Endometrium (tissue), 2 donors: ENCODE measurements around the gene ICOSLG.
"Not testable (repeated sequence)": the region's sequence is repeated elsewhere in the genome, so short reads cannot be mapped to it uniquely, and the experiment has no call there.

Experiments
- FAIRE-seq: peaks from 2 replicates; lab custom pipeline; 2012; peaks lifted over from hg19 to GRCh38; lab: Jason Lieb, UNC
- donor health status: control.
- donor health status: control.

ICOSLG gene

DNA sequence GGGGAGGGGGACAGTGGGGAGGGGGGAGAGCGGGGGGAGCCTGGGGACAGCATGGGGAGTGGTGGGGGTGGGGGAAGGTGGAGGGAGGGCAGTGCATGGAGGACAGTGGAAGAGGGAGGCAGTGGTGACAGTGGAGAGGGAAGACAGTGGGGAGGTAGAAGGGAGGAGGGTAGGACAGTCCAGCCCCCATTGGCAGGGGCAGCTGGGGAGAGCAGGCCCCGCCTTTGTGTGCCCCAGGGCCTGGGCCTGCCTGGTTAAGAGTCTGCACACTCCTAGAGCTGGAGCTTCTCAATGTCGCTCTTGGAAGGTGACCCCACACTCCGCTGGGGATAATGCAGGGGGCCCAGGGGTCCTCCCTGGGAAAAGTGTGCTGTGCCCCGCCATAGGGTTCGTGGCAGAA is 15.1 kb downstream of the ICOSLG start:
- FAIRE-seq: not testable (repeated sequence)

GRCh38 chr21:44223334-44223733 is 17.4 kb downstream of the ICOSLG start:
- FAIRE-seq: not testable (repeated sequence)

GRCh38 chr21:44220674-44221073 is 20.1 kb downstream of the ICOSLG start:
- FAIRE-seq: not testable (repeated sequence)

- FAIRE-seq: not testable (repeated sequence)
Measured at GRCh38 chr21:44218461-44218860, 22.3 kb downstream of the ICOSLG start.

GRCh38 chr21:44211978-44212377 is 28.8 kb downstream of the ICOSLG start:
- FAIRE-seq: not testable (repeated sequence)

- not testable (repeated sequence) for FAIRE-seq
Measured at GRCh38 chr21:44211574-44211973, 29.2 kb downstream of the ICOSLG start.

DNA sequence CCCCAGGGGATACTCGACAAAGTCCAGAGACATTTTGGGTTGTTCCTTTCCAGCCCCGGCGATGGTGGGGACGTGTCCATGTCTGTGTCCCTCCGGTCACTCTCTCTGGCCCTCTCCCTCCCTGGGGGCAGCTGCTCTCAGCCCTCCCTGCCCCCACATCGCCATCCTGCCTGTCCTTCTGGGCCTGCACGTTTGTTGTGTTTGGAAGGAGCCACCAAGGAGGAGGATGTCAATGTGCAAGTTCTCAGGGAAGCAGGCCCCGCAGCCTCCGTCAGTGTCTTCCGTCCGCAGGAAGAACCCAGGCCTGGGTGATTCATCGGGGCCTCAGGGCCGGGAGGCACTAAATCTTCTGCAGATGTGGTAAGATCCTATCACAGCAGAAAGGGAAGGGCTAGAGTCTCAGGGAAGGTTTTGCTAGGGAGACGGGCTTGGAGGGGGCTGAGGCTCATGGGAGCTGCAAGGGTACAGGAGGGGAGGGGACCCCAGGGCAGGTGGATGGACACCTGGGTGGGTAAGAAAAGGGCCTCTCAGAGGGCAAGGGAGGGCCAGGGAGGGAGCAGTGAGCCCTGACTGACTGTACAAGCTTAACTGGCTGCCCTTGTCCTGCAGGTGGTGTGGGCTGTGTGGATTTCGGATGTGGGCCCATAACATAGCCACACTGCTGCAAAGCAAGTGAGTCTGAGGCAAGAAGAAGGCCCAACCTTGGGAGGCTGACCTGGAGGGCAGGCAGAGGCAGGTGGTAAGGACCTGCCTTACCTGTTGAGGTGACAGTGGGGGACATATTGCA is 32.7 kb downstream of the ICOSLG start:
- FAIRE-seq: not testable (repeated sequence)

- not testable (repeated sequence) for FAIRE-seq
Measured at GRCh38 chr21:44206698-44207676, 33.8 kb downstream of the ICOSLG start.

- not testable (repeated sequence) for FAIRE-seq
Measured at GRCh38 chr21:44206187-44206586, 34.6 kb downstream of the ICOSLG start.

GRCh38 chr21:44202590-44203299 is 38.0 kb downstream of the ICOSLG start:
- not testable (repeated sequence) for FAIRE-seq

DNA sequence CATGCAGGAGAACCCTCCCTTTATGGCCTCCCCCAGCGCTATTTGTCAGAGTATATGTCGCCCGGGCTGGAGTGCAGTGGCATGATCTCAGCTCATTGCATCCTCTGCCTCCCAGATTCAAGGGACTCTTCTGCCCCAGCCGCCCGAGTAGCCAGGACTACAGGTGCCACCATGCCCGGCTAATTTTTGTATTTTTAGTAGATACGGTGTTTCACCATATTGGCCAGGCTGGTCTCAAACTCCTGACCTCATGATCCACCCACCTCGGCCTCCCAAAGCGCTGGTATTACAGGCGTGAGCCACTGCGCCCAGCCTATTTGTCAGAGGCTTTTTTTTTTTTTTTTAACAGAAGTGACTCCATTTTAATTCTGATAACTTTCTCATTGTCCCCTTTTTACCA is 40.7 kb downstream of the ICOSLG start:
- not testable (repeated sequence) for FAIRE-seq

DNA sequence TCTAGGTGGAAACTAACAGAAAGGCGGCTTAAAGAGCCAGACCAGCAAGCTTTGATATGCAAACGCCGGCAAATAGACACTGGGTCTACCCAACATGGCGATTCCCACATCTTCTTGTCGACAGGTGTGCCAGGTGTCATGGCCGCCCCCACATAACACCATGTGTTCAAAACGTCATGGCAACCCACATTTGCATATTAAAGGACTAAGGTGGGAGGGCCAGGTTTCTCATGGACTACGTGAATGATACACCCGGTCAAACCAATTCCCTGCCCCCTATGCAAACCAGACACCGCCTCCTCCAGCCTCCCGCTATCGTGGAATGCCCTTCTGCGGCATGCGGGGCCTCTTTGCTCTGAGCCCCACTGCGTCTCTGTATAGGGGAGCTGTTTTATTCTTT is 41.3 kb downstream of the ICOSLG start:
- no peak for FAIRE-seq

- not testable (repeated sequence) for FAIRE-seq
Measured at GRCh38 chr21:44197156-44197516, 43.6 kb downstream of the ICOSLG start.

- not testable (repeated sequence) for FAIRE-seq
Measured at GRCh38 chr21:44196212-44197155, 44.3 kb downstream of the ICOSLG start.

GRCh38 chr21:44194888-44195287 is 45.9 kb downstream of the ICOSLG start:
- FAIRE-seq: not testable (repeated sequence)

- FAIRE-seq: peak; percentile 86
Measured at GRCh38 chr21:44194451-44194850, 46.3 kb downstream of the ICOSLG start.

- peak; percentile 81 for FAIRE-seq
Measured at GRCh38 chr21:44193108-44193507, 47.6 kb downstream of the ICOSLG start.

DNA sequence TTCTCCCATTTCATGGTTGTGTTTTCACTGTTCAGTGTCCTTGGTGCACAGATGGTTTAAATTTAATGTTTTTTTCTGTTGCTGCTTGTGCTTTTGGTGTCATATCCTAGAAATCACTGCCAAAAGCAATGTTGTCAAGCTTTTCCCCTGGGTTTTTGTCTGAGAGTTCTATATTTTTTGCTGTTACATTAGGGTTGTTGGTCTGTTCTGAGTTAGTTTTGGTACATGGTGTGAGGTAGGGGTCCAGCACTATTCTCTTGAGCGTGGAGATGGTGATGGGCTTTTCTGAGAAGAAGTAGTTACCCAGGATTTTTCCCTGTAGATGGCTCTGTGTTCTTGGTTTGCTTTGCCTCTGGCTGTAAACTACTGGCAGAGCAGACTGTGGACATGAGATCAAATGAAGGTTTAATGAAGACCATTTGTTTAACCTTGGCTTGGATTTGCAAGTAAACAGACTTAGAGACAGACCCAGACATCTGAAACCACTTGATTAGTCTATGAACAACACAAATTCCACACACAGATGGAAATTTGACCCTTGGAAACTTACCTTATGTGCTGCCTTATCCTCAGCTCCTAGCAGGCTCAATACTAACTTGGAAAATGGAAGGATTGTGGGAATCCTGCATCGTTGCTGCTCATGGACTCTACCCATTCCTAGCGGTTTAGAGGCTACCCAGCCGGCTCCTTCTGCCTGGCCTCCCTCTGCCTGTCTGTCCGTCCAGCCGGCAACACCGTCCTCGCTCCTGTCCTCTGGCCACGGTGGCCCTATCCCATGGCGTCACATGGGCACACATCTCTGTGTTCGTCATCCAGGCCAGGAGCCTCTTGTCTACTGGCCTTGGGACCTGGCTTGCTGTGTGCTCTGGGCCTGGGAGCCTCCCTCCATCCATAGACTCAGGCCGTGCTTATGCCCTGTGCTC is 50.1 kb downstream of the ICOSLG start:
- FAIRE-seq: peak; percentile 87

DNA sequence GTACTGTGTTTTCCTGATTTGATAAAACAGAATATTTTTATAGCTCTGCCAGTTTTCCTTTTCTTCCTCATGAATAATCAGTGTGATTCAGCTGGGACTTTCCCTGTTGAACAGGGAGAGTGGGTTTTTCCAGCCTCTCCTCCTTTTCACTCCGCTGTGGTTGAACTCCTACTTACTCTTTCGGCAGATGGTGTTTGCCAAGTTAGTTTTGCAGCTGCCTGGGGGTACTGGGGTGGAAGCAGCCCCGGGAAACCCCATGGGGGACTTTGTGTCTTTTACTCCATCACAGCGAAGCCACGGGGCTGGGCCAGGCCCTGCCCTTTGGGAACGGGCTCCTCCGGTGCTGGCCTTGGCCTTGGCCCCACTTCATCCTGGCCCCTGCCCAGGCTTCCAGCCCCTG is 55.9 kb downstream of the ICOSLG start:
- not testable (repeated sequence) for FAIRE-seq

DNA sequence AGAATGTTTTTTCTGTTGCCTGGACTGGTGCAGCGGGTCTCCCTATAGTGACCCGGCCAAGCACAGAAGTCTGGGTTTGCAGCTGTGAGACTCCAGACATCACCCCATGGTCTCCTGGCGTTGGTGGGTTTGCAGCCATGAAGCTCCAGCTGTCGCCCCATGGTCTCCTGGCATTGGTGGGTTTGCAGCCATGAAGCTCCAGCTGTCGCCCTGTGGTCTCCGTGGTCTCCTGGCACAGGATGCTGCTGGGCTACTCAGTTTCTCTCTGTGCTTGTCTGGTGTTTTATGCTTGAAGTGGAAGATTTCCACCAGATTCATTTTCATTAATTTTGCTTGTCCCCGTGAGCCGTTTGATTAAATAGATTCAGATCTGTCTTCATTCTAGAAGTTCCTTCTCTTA is 58.5 kb downstream of the ICOSLG start:
- not testable (repeated sequence) for FAIRE-seq
